Epithelial cell of prostate (primary cell): ENCODE data around the gene SHROOM3.
A peak's percentile ranks its signal among the peaks of the same experiment; 100 is the strongest.

Experiments used
- DNase-seq: peaks from one replicate; pipeline ENCODE4 v3.0.0-alpha.2; 2011; ENCODE audit warnings: low read depth, low spot score
- H3K27ac ChIP-seq: fragments of 450-650 bp; 2 replicates; pipeline ENCODE4 v1.5.1; 2017; ENCODE audit warnings: mild to moderate bottlenecking

The SHROOM3 gene

GRCh38 chr4:76677571-76678326, 242.7 kb downstream of the SHROOM3 start:
- H3K27ac ChIP-seq, result peak overlapping the region; percentile 21
- DNase-seq, result no peak

GRCh38 chr4:76679691-76680090, 244.7 kb downstream of the SHROOM3 start:
- DNase-seq, result no peak
- no peak overlapping the region for H3K27ac ChIP-seq

GRCh38 chr4:76680952-76681351, 245.9 kb downstream of the SHROOM3 start:
- no peak overlapping the region for H3K27ac ChIP-seq
- DNase-seq, result no peak

GRCh38 chr4:76681996-76682395, 247.0 kb downstream of the SHROOM3 start:
- H3K27ac ChIP-seq, result no peak overlapping the region
- no peak for DNase-seq

GRCh38 chr4:76683144-76683543, 248.1 kb downstream of the SHROOM3 start:
- DNase-seq, result no peak
- H3K27ac ChIP-seq, result no peak overlapping the region

- no peak overlapping the region for H3K27ac ChIP-seq
- DNase-seq, result no peak
These were observed 252.9 kb downstream of the SHROOM3 start for GRCh38 chr4:76687746-76688448.

GRCh38 chr4:76688619-76689144, 253.7 kb downstream of the SHROOM3 start:
- peak overlapping the region; percentile 61 for H3K27ac ChIP-seq
- no peak for DNase-seq

GRCh38 chr4:76689145-76689817, 254.3 kb downstream of the SHROOM3 start:
- no peak for DNase-seq
- peak overlapping the region; percentile 61 for H3K27ac ChIP-seq

GRCh38 chr4:76690011-76690905, 255.2 kb downstream of the SHROOM3 start:
- no peak for DNase-seq
- H3K27ac ChIP-seq, result peak overlapping the region; percentile 61

GRCh38 chr4:76690906-76691275, 255.9 kb downstream of the SHROOM3 start:
- peak overlapping the region; percentile 3 for H3K27ac ChIP-seq
- DNase-seq, result no peak

GRCh38 chr4:76691807-76692582, 257.0 kb downstream of the SHROOM3 start:
- no peak for DNase-seq
- no peak overlapping the region for H3K27ac ChIP-seq

GRCh38 chr4:76692761-76693160, 257.7 kb downstream of the SHROOM3 start:
- no peak overlapping the region for H3K27ac ChIP-seq
- DNase-seq, result no peak

GRCh38 chr4:76694056-76694455, 259.0 kb downstream of the SHROOM3 start:
- H3K27ac ChIP-seq, result no peak overlapping the region
- no peak for DNase-seq

GRCh38 chr4:76696109-76696508, 261.1 kb downstream of the SHROOM3 start:
- no peak overlapping the region for H3K27ac ChIP-seq
- no peak for DNase-seq

- DNase-seq, result no peak
These were observed 262.2 kb downstream of the SHROOM3 start for GRCh38 chr4:76697129-76697803.

GRCh38 chr4:76698141-76698540, 263.1 kb downstream of the SHROOM3 start:
- no peak overlapping the region for H3K27ac ChIP-seq
- no peak for DNase-seq

More at GRCh38 chr4:76697129-76697803, 262.2 kb downstream of the SHROOM3 start:
- H3K27ac ChIP-seq, result no peak overlapping the region

- no peak overlapping the region for H3K27ac ChIP-seq
- DNase-seq, result no peak
These were observed 264.8 kb downstream of the SHROOM3 start for GRCh38 chr4:76699751-76700310.

- peak overlapping the region; percentile 98 for H3K27ac ChIP-seq
These were observed 267.6 kb downstream of the SHROOM3 start for GRCh38 chr4:76702440-76703122.

More at GRCh38 chr4:76702440-76703122, 267.6 kb downstream of the SHROOM3 start:
- DNase-seq, result no peak
